ENCODE measurements around the gene SLC27A4.

- TF ChIP-seq CTCF (IDR thresholded peaks at IDR 0.05) (no peak), POLR2A (IDR thresholded peaks at IDR 0.05) (no peak)
Observed at GRCh38 chr9:128396970-128397613, 56.8 kb downstream of the SLC27A4 start.

Data from uterus (tissue), 2 donors.